Activated T-cell treated with anti-CD3 and anti-CD28 coated beads, Interleukin-2, amount 50 U/mL, for 72 hours (primary cell): ENCODE measurements around the gene DGKB. TPM values are rescaled to one million over a fixed set of nuclear protein-coding genes. Genes with fewer than 3 reads are reported as not detected.

Source experiments
- ATAC-seq, 2 donors: fragments of 150-1000 bp; cut with Tn5 transposase; replicated peaks in 1 of 2; 2 replicates each; pipeline ENCODE4 v1.10.0; 2021; ENCODE audit warnings: moderate library complexity in 2 of 2, mild to moderate bottlenecking in 1 of 2
- DNase-seq, 2 donors: peaks; one replicate each; pipeline ENCODE4 v3.0.0; 2021 to 2022; ENCODE audit warnings: mixed read lengths in 1 of 2
- H3K27ac Mint-ChIP-seq: one replicate; pipeline ENCODE4 v1.8.0; 2022; ENCODE audit warnings: mild to moderate bottlenecking, moderate library complexity, mixed read lengths
- H3K27me3 Mint-ChIP-seq: one replicate; pipeline ENCODE4 v1.8.0; 2022; ENCODE audit warnings: low read depth, mixed read lengths
- H3K36me3 Mint-ChIP-seq, 2 donors: one replicate each; pipeline ENCODE4 v1.8.0; 2022; ENCODE audit warnings: mixed read lengths in 2 of 2, mild to moderate bottlenecking in 1 of 2; ENCODE audit not compliant: insufficient read depth in 2 of 2
- H3K4me1 Mint-ChIP-seq: one replicate; pipeline ENCODE4 v1.8.0; 2022; ENCODE audit warnings: low read depth, mixed read lengths
- H3K4me3 Mint-ChIP-seq, 2 donors: one replicate each; pipeline ENCODE4 v1.8.0; 2022; ENCODE audit warnings: mild to moderate bottlenecking in 2 of 2, mixed read lengths in 2 of 2, moderate library complexity in 2 of 2
- H3K9me3 Mint-ChIP-seq, 2 donors: one replicate each; pipeline ENCODE4 v1.8.0; 2022; ENCODE audit warnings: mixed read lengths in 2 of 2
- total RNA-seq, 2 donors: library from RNA; stranded (reverse); gene quantifications; one replicate each; pipeline ENCODE4 v1.2.3, GENCODE V29; 2022

Gene DGKB
- total RNA-seq, 2 donors from 2014 or later, result not detected

GRCh38 chr7:14380881-14381280, 521.7 kb downstream of the DGKB start:
- Mint-ChIP-seq H3K4me3 (no peak overlapping the region), H3K27me3 (no peaks in the 10 kb centered on the region), H3K27ac (no peak overlapping the region), H3K9me3 (no peaks in the 10 kb centered on the region), H3K36me3 (no peaks in the 10 kb centered on the region), H3K4me1 (no peaks in the 10 kb centered on the region)
- no peak for ATAC-seq
- DNase-seq, result no peak

GRCh38 chr7:14377646-14378266, 524.8 kb downstream of the DGKB start:
- H3K27ac Mint-ChIP-seq, result no peak overlapping the region
- DNase-seq, result no peak
- H3K27me3 Mint-ChIP-seq, result no peaks in the 10 kb centered on the region
- no peaks in the 10 kb centered on the region for H3K4me1 Mint-ChIP-seq
- no peaks in the 10 kb centered on the region for H3K36me3 Mint-ChIP-seq
- H3K9me3 Mint-ChIP-seq, result peaks cover 3% of the 10 kb centered on the region in 2 donors
- no peak for ATAC-seq
- H3K4me3 Mint-ChIP-seq, result no peak overlapping the region

GRCh38 chr7:14376711-14377110, 525.8 kb downstream of the DGKB start:
- ATAC-seq, result no peak
- Mint-ChIP-seq H3K4me3 (no peak overlapping the region), H3K9me3 (peaks cover 3% of the 10 kb centered on the region in 2 donors)

GRCh38 chr7:14375998-14376397, 526.6 kb downstream of the DGKB start:
- no peak overlapping the region for H3K27ac Mint-ChIP-seq
- H3K4me3 Mint-ChIP-seq, result no peak overlapping the region

More at GRCh38 chr7:14376711-14377110, 525.8 kb downstream of the DGKB start:
- no peaks in the 10 kb centered on the region for H3K27me3 Mint-ChIP-seq
- DNase-seq, result no peak
- H3K27ac Mint-ChIP-seq, result no peak overlapping the region
- H3K4me1 Mint-ChIP-seq, result no peaks in the 10 kb centered on the region
- no peaks in the 10 kb centered on the region for H3K36me3 Mint-ChIP-seq

GRCh38 chr7:14374336-14374735, 528.2 kb downstream of the DGKB start:
- no peaks in the 10 kb centered on the region for H3K4me1 Mint-ChIP-seq
- no peak for ATAC-seq

More at GRCh38 chr7:14375998-14376397, 526.6 kb downstream of the DGKB start:
- ATAC-seq (no peak), DNase-seq (no peak)
- Mint-ChIP-seq H3K9me3 (peaks cover 3% of the 10 kb centered on the region in 2 donors), H3K27me3 (no peaks in the 10 kb centered on the region), H3K36me3 (no peaks in the 10 kb centered on the region), H3K4me1 (no peaks in the 10 kb centered on the region)

GRCh38 chr7:14368285-14368684, 534.3 kb downstream of the DGKB start:
- DNase-seq (no peak), ATAC-seq (no peak)
- Mint-ChIP-seq H3K4me1 (no peaks in the 10 kb centered on the region), H3K27ac (peak overlapping the region; percentile 14), H3K36me3 (no peaks in the 10 kb centered on the region), H3K9me3 (peaks cover 2 to 4% of the 10 kb centered on the region in 2 donors), H3K4me3 (no peak overlapping the region), H3K27me3 (no peaks in the 10 kb centered on the region)

More at GRCh38 chr7:14374336-14374735, 528.2 kb downstream of the DGKB start:
- Mint-ChIP-seq H3K36me3 (no peaks in the 10 kb centered on the region), H3K9me3 (peaks cover 3% of the 10 kb centered on the region in 2 donors), H3K27me3 (no peaks in the 10 kb centered on the region), H3K4me3 (no peak overlapping the region), H3K27ac (no peak overlapping the region)
- DNase-seq, result no peak

- Mint-ChIP-seq H3K27ac (no peak overlapping the region), H3K27me3 (no peaks in the 10 kb centered on the region), H3K4me1 (no peaks in the 10 kb centered on the region), H3K4me3 (no peak overlapping the region), H3K36me3 (no peaks in the 10 kb centered on the region), H3K9me3 (peaks cover 0 to 3% of the 10 kb centered on the region in 2 donors)
- no peak for ATAC-seq
- DNase-seq, result no peak
These were observed 551.4 kb downstream of the DGKB start for GRCh38 chr7:14351167-14351566.

- Mint-ChIP-seq H3K27me3 (no peaks in the 10 kb centered on the region), H3K4me3 (no peak overlapping the region), H3K9me3 (peaks cover 0 to 1% of the 10 kb centered on the region in 2 donors), H3K4me1 (no peaks in the 10 kb centered on the region), H3K36me3 (no peaks in the 10 kb centered on the region), H3K27ac (no peak overlapping the region)
- ATAC-seq (no peak), DNase-seq (no peak)
These were observed 561.3 kb downstream of the DGKB start for GRCh38 chr7:14341200-14341775.

- H3K27ac Mint-ChIP-seq, result no peak overlapping the region
These were observed 562.0 kb downstream of the DGKB start for GRCh38 chr7:14340393-14341074.

GRCh38 chr7:14339861-14340260, 562.7 kb downstream of the DGKB start:
- H3K27me3 Mint-ChIP-seq, result no peaks in the 10 kb centered on the region
- H3K9me3 Mint-ChIP-seq, result peaks cover 0 to 1% of the 10 kb centered on the region in 2 donors
- no peaks in the 10 kb centered on the region for H3K4me1 Mint-ChIP-seq
- H3K36me3 Mint-ChIP-seq, result no peaks in the 10 kb centered on the region
- no peak overlapping the region for H3K27ac Mint-ChIP-seq
- no peak for DNase-seq
- H3K4me3 Mint-ChIP-seq, result no peak overlapping the region
- no peak for ATAC-seq

More at GRCh38 chr7:14340393-14341074, 562.0 kb downstream of the DGKB start:
- Mint-ChIP-seq H3K36me3 (no peaks in the 10 kb centered on the region), H3K4me1 (no peaks in the 10 kb centered on the region), H3K27me3 (no peaks in the 10 kb centered on the region), H3K9me3 (peaks cover 0 to 1% of the 10 kb centered on the region in 2 donors), H3K4me3 (no peak overlapping the region)
- ATAC-seq, result peak in 1 of 2 donors; percentile 52
- DNase-seq, result no peak

- H3K4me3 Mint-ChIP-seq, result no peak overlapping the region
- no peak overlapping the region for H3K27ac Mint-ChIP-seq
- no peaks in the 10 kb centered on the region for H3K27me3 Mint-ChIP-seq
- DNase-seq (no peak), ATAC-seq (no peak)
- H3K4me1 Mint-ChIP-seq, result no peaks in the 10 kb centered on the region
- H3K9me3 Mint-ChIP-seq, result peaks cover 0 to 1% of the 10 kb centered on the region in 2 donors
- no peaks in the 10 kb centered on the region for H3K36me3 Mint-ChIP-seq
These were observed 566.3 kb downstream of the DGKB start for GRCh38 chr7:14336256-14336655.

- Mint-ChIP-seq H3K4me1 (no peaks in the 10 kb centered on the region), H3K4me3 (no peak overlapping the region), H3K27ac (no peak overlapping the region), H3K27me3 (no peaks in the 10 kb centered on the region), H3K9me3 (peaks cover 0 to 1% of the 10 kb centered on the region in 2 donors), H3K36me3 (no peaks in the 10 kb centered on the region)
- DNase-seq, result no peak
- no peak for ATAC-seq
These were observed 570.4 kb downstream of the DGKB start for GRCh38 chr7:14332155-14332554.

GRCh38 chr7:14324767-14325166, 577.8 kb downstream of the DGKB start:
- Mint-ChIP-seq H3K36me3 (no peaks in the 10 kb centered on the region), H3K27me3 (no peaks in the 10 kb centered on the region), H3K27ac (no peak overlapping the region), H3K9me3 (peaks cover 2 to 14% of the 10 kb centered on the region in 2 donors), H3K4me3 (no peak overlapping the region), H3K4me1 (no peaks in the 10 kb centered on the region)
- DNase-seq (no peak), ATAC-seq (no peak)
